CD4-positive, CD25-positive, alpha-beta regulatory T cell (primary cell): ENCODE measurements around the gene ACTL6B. TPM values are rescaled to one million over a fixed set of nuclear protein-coding genes. Genes with fewer than 3 reads are reported as not detected.
"Not testable (repeated sequence)": the region's sequence is repeated elsewhere in the genome, so short reads cannot be mapped to it uniquely, and the experiment has no call there.

Experiments used
- ATAC-seq, 2 donors: fragments of 150-1000 bp; cut with Tn5 transposase; one replicate each; pipeline ENCODE4 v1.10.0; 2021; ENCODE audit warnings: low read depth in 2 of 2, moderate number of reproducible peaks in 2 of 2, moderate library complexity in 1 of 2
- DNase-seq, 3 donors: peaks; one replicate each; pipeline versions ENCODE4 v3.0.0 to v3.0.0-alpha.2; 2012 to 2022; ENCODE audit warnings: mixed read lengths in 1 of 3
- H3K27ac ChIP-seq: one replicate; pipeline ENCODE4 v1.7.0; 2013; ENCODE audit warnings: mild to moderate bottlenecking, low read length; ENCODE audit not compliant: insufficient read depth, poor library complexity, severe bottlenecking
- H3K27me3 ChIP-seq: one replicate; pipeline ENCODE4 v1.7.0; 2013; ENCODE audit warnings: low read length; ENCODE audit not compliant: control insufficient read depth, insufficient read depth
- H3K36me3 ChIP-seq: one replicate; pipeline ENCODE4 v1.7.0; 2013; ENCODE audit warnings: mild to moderate bottlenecking, low read length, moderate library complexity; ENCODE audit not compliant: control insufficient read depth, insufficient read depth
- H3K4me1 ChIP-seq: 2 replicates; pipeline ENCODE4 v1.7.0; 2013; ENCODE audit warnings: mild to moderate bottlenecking, low read length; ENCODE audit not compliant: insufficient read depth, control insufficient read depth, poor library complexity, severe bottlenecking
- H3K4me3 ChIP-seq: one replicate; pipeline ENCODE4 v1.7.0; 2013; ENCODE audit warnings: low read depth, mild to moderate bottlenecking, low read length, moderate library complexity
- H3K9me3 ChIP-seq, 2 experiments: 1 replicate in 1 of 2; 2 replicates in 1 of 2; pipeline ENCODE4 v1.7.0; 2013; ENCODE audit warnings: low read length in 2 of 2, mild to moderate bottlenecking in 1 of 2, moderate library complexity in 1 of 2; ENCODE audit not compliant: control insufficient read depth in 2 of 2
- H3K27ac Mint-ChIP-seq, 3 donors: one replicate each; pipeline ENCODE4 v1.8.0; 2020 to 2022; ENCODE audit warnings: mild to moderate bottlenecking in 3 of 3, mixed read lengths in 3 of 3, moderate library complexity in 2 of 3
- H3K27me3 Mint-ChIP-seq: one replicate; pipeline ENCODE4 v1.8.0; 2022; ENCODE audit warnings: mild to moderate bottlenecking, mixed read lengths
- H3K36me3 Mint-ChIP-seq: one replicate; pipeline ENCODE4 v1.8.0; 2020; ENCODE audit warnings: mixed read lengths
- H3K4me1 Mint-ChIP-seq, 4 donors: one replicate each; pipeline ENCODE4 v1.8.0; 2020 to 2022; ENCODE audit warnings: mixed read lengths in 4 of 4, mild to moderate bottlenecking in 1 of 4
- H3K4me3 Mint-ChIP-seq, 4 donors: one replicate each; pipeline ENCODE4 v1.8.0; 2020 to 2022; ENCODE audit warnings: mild to moderate bottlenecking in 4 of 4, mixed read lengths in 4 of 4, moderate library complexity in 3 of 4
- H3K9me3 Mint-ChIP-seq, 7 donors: one replicate each; pipeline ENCODE4 v1.8.0; 2020 to 2022; ENCODE audit warnings: mixed read lengths in 7 of 7, mild to moderate bottlenecking in 3 of 7, moderate library complexity in 2 of 7
- polyA plus RNA-seq, 4 donors: library from polyadenylated mRNA; unstranded; fragments of 300-500 nt; fragmentation: Illumina TruSeq; gene quantifications; one replicate each; pipeline ENCODE4 v1.2.3, GENCODE V29; 2021
- total RNA-seq: library from RNA; stranded (reverse); gene quantifications from one replicate; pipeline ENCODE4 v1.2.3, GENCODE V29; 2022

The ACTL6B gene
- total RNA-seq, result not detected
- polyA plus RNA-seq, result not detected

GRCh38 chr7:100655908-100656674, at the start of gene ACTL6B:
TSS of gene ACTL6B (minus strand) at chr7:100656448. CDS start at chr7:100656354, 94 bp downstream.
- Histone ChIP-seq H3K9me3 (no peaks in the 10 kb centered on the region), H3K27ac (no peak within 1 kb of the TSS), H3K4me3 (no peak within 1 kb of the TSS), H3K36me3 (no peaks in the 10 kb centered on the region), H3K27me3 (peaks cover 18% of the 10 kb centered on the region), H3K4me1 (peaks cover 9% of the 10 kb centered on the region)
- Mint-ChIP-seq H3K4me1 (peaks cover 0 to 4% (median 3%) of the 10 kb centered on the region in 4 donors), H3K9me3 (peaks cover 0 to 4% (median 0%) of the 10 kb centered on the region in 7 donors), H3K27me3 (peaks cover 71% of the 10 kb centered on the region), H3K4me3 (peak within 1 kb of the TSS in 1 of 4 donors; percentile 65), H3K27ac (peak within 1 kb of the TSS in 1 of 3 donors; percentile 63), H3K36me3 (no peaks in the 10 kb centered on the region)
- DNase-seq, result peak in 2 of 3 donors; percentile 47 to 62
- ATAC-seq, result no peak

DNA sequence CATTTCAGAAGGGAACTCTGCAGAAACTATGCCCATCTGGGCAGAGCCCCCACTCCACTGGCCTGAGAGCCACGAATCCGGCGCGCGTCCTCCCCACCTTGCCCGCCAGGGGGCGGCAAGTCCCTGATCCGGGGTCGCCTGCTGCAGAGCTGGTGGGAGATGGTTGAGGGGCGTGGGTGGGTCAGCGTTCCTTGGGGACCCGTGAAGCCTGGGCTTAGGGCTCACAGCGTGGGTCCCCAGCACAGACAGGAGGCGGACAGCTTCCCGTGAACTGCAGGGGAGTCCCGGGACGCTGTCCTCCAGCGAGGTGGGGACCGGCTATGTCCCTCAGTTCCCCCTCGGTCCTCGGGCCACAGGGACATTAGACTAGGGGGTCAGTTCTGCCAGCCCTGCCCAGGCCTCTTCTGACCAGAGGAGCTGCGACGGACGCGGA, 49.1 kb upstream of the ACTL6B start:
- ATAC-seq, result peak; percentile 48 to 54
- Mint-ChIP-seq H3K4me1 (peaks cover 0 to 23% (median 7%) of the 10 kb centered on the region in 4 donors), H3K27me3 (peaks cover 13% of the 10 kb centered on the region), H3K36me3 (no peaks in the 10 kb centered on the region), H3K27ac (peak overlapping the region in 2 of 3 donors; percentile 75 to 90), H3K4me3 (peak overlapping the region; percentile 91 to 96 (median 94)), H3K9me3 (no peaks in the 10 kb centered on the region)
- Histone ChIP-seq H3K4me1 (peaks cover 20% of the 10 kb centered on the region), H3K27ac (peak overlapping the region; percentile 90), H3K27me3 (peaks cover 2% of the 10 kb centered on the region), H3K9me3 (no peaks in the 10 kb centered on the region), H3K4me3 (peak overlapping the region; percentile 61), H3K36me3 (no peaks in the 10 kb centered on the region)
- peak; percentile 62 to 73 (median 69) for DNase-seq

DNA sequence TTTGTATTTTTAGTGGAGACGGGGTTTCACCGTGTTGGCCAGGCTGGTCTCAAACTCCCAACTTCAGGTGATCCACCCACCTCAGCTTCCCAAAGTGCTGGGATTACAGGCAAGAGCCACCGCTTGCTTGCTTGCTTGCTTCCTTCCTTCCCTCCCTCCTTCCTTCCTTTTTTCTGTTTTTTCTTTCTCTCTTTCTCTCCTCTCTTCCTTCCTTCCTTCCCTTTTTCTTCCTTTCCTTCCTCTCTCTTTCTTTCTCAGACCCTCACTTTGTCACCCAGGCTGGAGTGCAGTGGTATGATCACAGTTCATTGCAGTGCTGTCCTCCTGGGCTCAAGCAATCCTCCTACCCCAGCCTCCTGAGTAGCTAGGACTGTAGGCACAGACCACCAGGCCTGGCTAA, 44.8 kb upstream of the ACTL6B start:
- not testable (repeated sequence) for H3K36me3 ChIP-seq, H3K4me1 ChIP-seq, H3K27ac Mint-ChIP-seq, H3K36me3 Mint-ChIP-seq, H3K4me1 Mint-ChIP-seq, H3K27me3 ChIP-seq, H3K9me3 Mint-ChIP-seq, H3K4me3 ChIP-seq, H3K27ac ChIP-seq, ATAC-seq, H3K9me3 ChIP-seq, DNase-seq
- peak overlapping the region in 1 of 4 donors; percentile 82 for H3K4me3 Mint-ChIP-seq
- peaks cover 30% of the 10 kb centered on the region for H3K27me3 Mint-ChIP-seq

- no peaks in the 10 kb centered on the region for H3K9me3 Mint-ChIP-seq
- H3K4me3 ChIP-seq, result no peak overlapping the region
- no peak for DNase-seq
- no peak overlapping the region for H3K27ac ChIP-seq
- H3K4me1 Mint-ChIP-seq, result peaks cover 0 to 13% (median 5%) of the 10 kb centered on the region in 4 donors
- H3K27me3 Mint-ChIP-seq, result peaks cover 30% of the 10 kb centered on the region
- H3K36me3 Mint-ChIP-seq, result no peaks in the 10 kb centered on the region
- H3K27ac Mint-ChIP-seq, result no peak overlapping the region
- no peaks in the 10 kb centered on the region for H3K9me3 ChIP-seq
- H3K4me3 Mint-ChIP-seq, result peak overlapping the region in 1 of 4 donors; percentile 29
- peaks cover 6% of the 10 kb centered on the region for H3K4me1 ChIP-seq
- no peaks in the 10 kb centered on the region for H3K36me3 ChIP-seq
- no peak for ATAC-seq
- H3K27me3 ChIP-seq, result peaks cover 5% of the 10 kb centered on the region
Observed at GRCh38 chr7:100699018-100699417, 42.8 kb upstream of the ACTL6B start.

DNA sequence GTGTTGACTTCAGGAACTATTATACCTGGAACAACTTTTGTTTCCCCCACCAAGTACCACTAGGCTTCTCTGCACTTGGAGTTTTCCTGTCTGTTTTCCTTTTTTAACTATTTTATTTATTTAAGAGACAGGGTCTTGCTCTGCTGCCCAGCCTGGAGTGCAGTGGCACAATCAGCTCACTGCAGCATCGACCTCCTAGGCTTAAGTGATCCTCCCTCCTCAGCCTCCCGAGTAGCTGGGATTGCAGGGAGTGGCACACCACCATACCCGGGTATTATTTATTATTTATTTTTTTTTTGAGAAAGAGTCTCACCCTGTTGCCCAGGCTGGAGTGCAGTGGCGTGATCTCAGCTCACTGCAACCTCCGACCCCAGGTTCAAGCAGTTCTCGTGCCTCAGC, 39.9 kb upstream of the ACTL6B start:
- Mint-ChIP-seq H3K9me3 (peaks cover 0 to 2% (median 0%) of the 10 kb centered on the region in 7 donors), H3K36me3 (no peaks in the 10 kb centered on the region), H3K27me3 (peaks cover 19% of the 10 kb centered on the region), H3K27ac (peak overlapping the region in 2 of 3 donors; percentile 73 to 77), H3K4me1 (peaks cover 11 to 34% (median 21%) of the 10 kb centered on the region in 4 donors), H3K4me3 (peak overlapping the region; percentile 69 to 90 (median 86))
- ATAC-seq (no peak), DNase-seq (no peak)
- peaks cover 31% of the 10 kb centered on the region for H3K4me1 ChIP-seq
- no peaks in the 10 kb centered on the region for H3K9me3 ChIP-seq
- H3K4me3 ChIP-seq, result no peak overlapping the region
- H3K36me3 ChIP-seq, result no peaks in the 10 kb centered on the region
- H3K27me3 ChIP-seq, result peaks cover 5% of the 10 kb centered on the region
- H3K27ac ChIP-seq, result no peak overlapping the region

DNA sequence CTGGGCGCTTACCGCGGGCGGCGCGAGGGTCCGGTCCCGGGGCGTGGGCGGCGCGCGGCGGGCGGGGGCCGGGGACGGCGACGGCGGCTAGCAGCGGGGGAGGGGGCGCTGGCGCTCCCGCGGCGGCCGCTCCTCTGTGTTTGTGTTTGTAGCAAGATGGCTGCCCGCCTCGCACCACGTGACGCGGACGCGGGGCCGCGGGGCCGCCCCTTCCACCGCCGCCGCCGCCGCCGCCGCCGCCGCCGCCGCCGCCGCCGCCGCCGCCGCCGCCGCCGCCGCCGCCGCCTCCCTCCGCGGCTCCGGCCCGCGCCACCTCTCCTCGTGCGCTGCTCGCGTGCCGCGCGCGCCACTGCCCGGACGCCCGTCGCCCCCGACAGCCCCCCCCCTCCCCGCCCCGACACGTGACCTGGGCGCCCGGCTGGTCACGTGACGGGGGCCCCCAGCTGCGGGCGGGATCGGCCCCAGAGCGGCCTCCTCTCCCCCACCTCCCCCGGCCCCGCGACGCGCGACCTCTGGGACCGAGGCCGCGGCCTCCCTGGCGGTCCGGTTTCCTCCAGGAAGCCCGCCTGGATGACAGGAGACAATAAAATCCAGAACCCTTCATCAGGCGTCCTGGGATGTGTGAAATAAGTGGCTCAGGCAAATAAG, 38.0 kb upstream of the ACTL6B start, which contains the start of gene GIGYF1:
GIGYF1 (minus strand) TSS at position 153 of the 648 bp plus-strand sequence. CDS start 6,012 bp downstream, outside the sequence.
- Mint-ChIP-seq H3K4me1 (peaks cover 11 to 42% (median 26%) of the 10 kb centered on the region in 4 donors), H3K9me3 (peaks cover 0 to 2% (median 0%) of the 10 kb centered on the region in 7 donors), H3K4me3 (peak within 1 kb of the TSS; percentile 89 to 99 (median 97)), H3K27ac (peak within 1 kb of the TSS; percentile 88 to 98 (median 98)), H3K27me3 (peaks cover 9% of the 10 kb centered on the region), H3K36me3 (no peaks in the 10 kb centered on the region)
- peaks cover 6% of the 10 kb centered on the region for H3K36me3 ChIP-seq
- H3K27me3 ChIP-seq, result no peaks in the 10 kb centered on the region
- no peaks in the 10 kb centered on the region for H3K9me3 ChIP-seq
- peak within 1 kb of the TSS; percentile 63 for H3K27ac ChIP-seq
- H3K4me1 ChIP-seq, result peaks cover 40% of the 10 kb centered on the region
- ATAC-seq (peak; percentile 63 to 72), DNase-seq (peak; percentile 64 to 73 (median 72))
- peak within 1 kb of the TSS; percentile 75 for H3K4me3 ChIP-seq

DNA sequence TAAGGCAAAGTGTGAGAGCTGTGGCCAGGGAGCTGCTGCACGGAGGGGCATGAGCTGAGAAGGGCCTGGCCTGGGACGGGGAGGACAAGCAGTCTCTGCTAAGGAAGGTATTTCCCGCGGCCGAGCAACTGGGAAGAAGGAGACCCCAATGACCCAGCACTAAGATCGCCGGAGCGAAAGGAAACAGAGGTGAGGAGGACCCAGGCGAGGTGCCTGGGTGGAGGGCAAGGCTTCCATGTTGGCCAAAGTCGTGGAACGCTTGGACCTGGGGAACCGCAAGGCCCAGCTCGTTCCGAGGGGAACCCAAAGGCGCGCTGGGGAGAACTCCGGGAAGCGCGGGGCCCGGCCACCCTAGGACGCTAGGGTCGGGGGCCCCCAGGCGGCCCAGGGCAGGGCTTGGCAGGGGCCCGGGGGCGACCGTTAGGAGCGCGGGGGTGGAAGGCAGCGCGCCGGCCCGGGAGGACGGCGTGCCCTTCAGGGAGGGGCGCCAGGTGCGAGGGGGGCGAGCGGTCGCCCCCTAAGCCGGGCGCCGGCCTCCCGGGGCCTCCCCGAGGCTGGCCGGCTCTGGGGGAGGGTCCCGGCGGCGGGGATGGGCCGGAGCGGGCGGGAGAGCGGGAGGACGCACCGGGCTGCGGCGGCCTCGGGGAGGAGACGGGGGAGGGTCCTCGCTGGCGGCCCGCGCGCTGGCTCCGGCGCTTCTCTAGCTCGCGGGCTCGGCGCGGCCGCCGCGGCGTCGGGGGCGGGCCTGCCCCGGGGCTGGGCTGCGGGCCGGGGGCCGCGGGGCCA, 37.3 kb upstream of the ACTL6B start:
- Histone ChIP-seq H3K36me3 (peaks cover 13% of the 10 kb centered on the region), H3K4me1 (peaks cover 40% of the 10 kb centered on the region), H3K27me3 (no peaks in the 10 kb centered on the region), H3K9me3 (no peaks in the 10 kb centered on the region), H3K27ac (peak overlapping the region; percentile 33), H3K4me3 (peak overlapping the region; percentile 75)
- peaks cover 0 to 2% (median 0%) of the 10 kb centered on the region in 7 donors for H3K9me3 Mint-ChIP-seq
- peaks cover 7% of the 10 kb centered on the region for H3K27me3 Mint-ChIP-seq
- peak overlapping the region; percentile 82 to 98 (median 88) for H3K27ac Mint-ChIP-seq
- peak; percentile 17 to 39 for ATAC-seq
- peaks cover 11 to 49% (median 28%) of the 10 kb centered on the region in 4 donors for H3K4me1 Mint-ChIP-seq
- peaks cover 6% of the 10 kb centered on the region for H3K36me3 Mint-ChIP-seq
- DNase-seq, result no peak
- H3K4me3 Mint-ChIP-seq, result peak overlapping the region; percentile 89 to 99 (median 97)
